Colonic mucosa (tissue), 4 donors: ENCODE results near the gene CNPPD1. TPM values are rescaled to one million over a fixed set of nuclear protein-coding genes. Genes with fewer than 3 reads are reported as not detected.

Experiments
- DNase-seq: peaks from one replicate; pipeline ENCODE4 v3.0.0-alpha.2; 2020
- H3K27ac ChIP-seq: fragments of 200-600 bp; one replicate; pipeline ENCODE4 v1.8.0; 2021
- H3K27me3 ChIP-seq: fragments of 200-600 bp; one replicate; pipeline ENCODE4 v1.8.0; 2021
- H3K36me3 ChIP-seq: fragments of 200-600 bp; one replicate; pipeline ENCODE4 v1.8.0; 2021
- H3K4me1 ChIP-seq: fragments of 200-600 bp; one replicate; pipeline ENCODE4 v1.8.0; 2021; ENCODE audit warnings: mild to moderate bottlenecking
- H3K4me3 ChIP-seq: fragments of 200-600 bp; one replicate; pipeline ENCODE4 v1.8.0; 2021
- H3K9ac ChIP-seq, 2 donors: one replicate each; pipeline ENCODE4 v1.7.0; 2013; ENCODE audit warnings: control low read depth in 2 of 2, low read depth in 2 of 2, low read length in 2 of 2
- H3K9me3 ChIP-seq: fragments of 200-600 bp; one replicate; pipeline ENCODE4 v1.8.0; 2021
- CTCF ChIP-seq: fragments of 200-600 bp; IDR thresholded peaks from one replicate; pipeline ENCODE4 v1.8.0; 2022; ENCODE audit warnings: antibody characterized with exemption, mild to moderate bottlenecking
- intact Hi-C: fragments of 100-400 bp; cut with DNase I; formaldehyde crosslinking; loops from one replicate; pipeline ENCODE4 v1.14.1; 2022
- total RNA-seq, 2 donors: library from RNA; stranded (reverse); fragmentation: NEBNext Ultra II Directional in 1 of 2; extraction: Animal tissue kit (Norgen Biotek cat#: 25700) in 1 of 2; gene quantifications; one replicate each; pipeline ENCODE4 v1.2.1, GENCODE V29; 2021
- donor health status: healthy.
- donor health status: DM: no; HTN: no; CAD: no.
- donor health status: DM: no; HTN: no; CAD: no.

Gene CNPPD1
- total RNA-seq, 2 donors from 2014 or later = 80.7 to 98.2 TPM

- H3K27me3 ChIP-seq = no peaks in the 10 kb centered on the region
- H3K36me3 ChIP-seq = peaks cover 26% of the 10 kb centered on the region
- peak; percentile 71 for DNase-seq
- H3K4me3 ChIP-seq = peak overlapping the region; percentile 76
- H3K9me3 ChIP-seq = no peaks in the 10 kb centered on the region
- H3K4me1 ChIP-seq = peaks cover 8% of the 10 kb centered on the region
- H3K27ac ChIP-seq = peak overlapping the region; percentile 100
- H3K9ac ChIP-seq = peak overlapping the region; percentile 64 to 97
- no peak for TF ChIP-seq CTCF
- intact Hi-C loops = loop anchor here (2.0 kb wide), 1 partner anchor 28 kb away; the partner anchor contains the start of gene ZFAND2B
Measured at GRCh38 chr2:219178377-219179175, 1.9 kb upstream of the CNPPD1 start.

GRCh38 chr2:219177552-219178376 is 1.0 kb upstream of the CNPPD1 start, which contains the start of gene RETREG2:
Gene RETREG2, plus strand, starts transcription at chr2:219178275. Its CDS starts 78 bp downstream, at chr2:219178353.
- Histone ChIP-seq H3K27ac (peak within 1 kb of the TSS; percentile 100), H3K9me3 (no peaks in the 10 kb centered on the region), H3K27me3 (no peaks in the 10 kb centered on the region), H3K4me3 (peak within 1 kb of the TSS; percentile 76), H3K9ac (peak within 1 kb of the TSS; percentile 85 to 97), H3K36me3 (peaks cover 26% of the 10 kb centered on the region), H3K4me1 (peaks cover 8% of the 10 kb centered on the region)
- peak; percentile 92 for DNase-seq
- intact Hi-C loops = loop anchor here (2.0 kb wide), 1 partner anchor 29 kb away; the partner anchor contains the start of gene ZFAND2B
- TF ChIP-seq CTCF = no peak

- Histone ChIP-seq H3K36me3 (peaks cover 11% of the 10 kb centered on the region), H3K4me3 (peak overlapping the region; percentile 76), H3K9me3 (no peaks in the 10 kb centered on the region), H3K4me1 (peaks cover 8% of the 10 kb centered on the region), H3K27me3 (no peaks in the 10 kb centered on the region), H3K9ac (peak overlapping the region; percentile 85 to 97), H3K27ac (peak overlapping the region; percentile 100)
- DNase-seq = peak; percentile 63
- TF ChIP-seq CTCF = no peak
- intact Hi-C loops = no loop called here
Measured at GRCh38 chr2:219175928-219176817, 552 bp downstream of the CNPPD1 start.

- Histone ChIP-seq H3K4me3 (peak overlapping the region; percentile 76), H3K36me3 (peaks cover 11% of the 10 kb centered on the region), H3K4me1 (peaks cover 8% of the 10 kb centered on the region), H3K27me3 (no peaks in the 10 kb centered on the region), H3K9ac (peak overlapping the region in 1 of 2 donors; percentile 85), H3K27ac (peak overlapping the region; percentile 100), H3K9me3 (no peaks in the 10 kb centered on the region)
- TF ChIP-seq CTCF = no peak
- no peak for DNase-seq
- intact Hi-C loops = no loop called here
Measured at GRCh38 chr2:219175486-219175885, 1.2 kb downstream of the CNPPD1 start.
